ENCODE results near the gene CDC14B.

- TF ChIP-seq CTCF (IDR thresholded peaks at IDR 0.05): no peak
- TF ChIP-seq POLR2A (IDR thresholded peaks at IDR 0.05): no peak
Measured at GRCh38 chr9:96581786-96582185, 37.9 kb downstream of the CDC14B start.
